D721Med (cell line): ENCODE data around the gene EML1.

Experiments
- DNase-seq: peaks from one replicate; pipeline ENCODE4 v3.0.0; 2011; ENCODE audit warnings: low spot score; ENCODE audit not compliant: insufficient read length
- FAIRE-seq: peaks from 2 replicates; lab custom pipeline; 2011; peaks lifted over from hg19 to GRCh38; lab: Jason Lieb, UNC
- TF ChIP-seq, protein P1 (sequence below): IDR thresholded peaks from 2 replicates; pipeline ENCODE4 v1.5.1; 2012; ENCODE audit warnings: mild to moderate bottlenecking, control low read depth; ENCODE audit not compliant: insufficient read depth; ENCODE audit errors: missing control alignments

EML1 gene

GRCh38 chr14:99768381-99768780 is 24.8 kb upstream of the EML1 start:
- no peak for FAIRE-seq
- DNase-seq, result no peak
- TF ChIP-seq, protein P1, sequence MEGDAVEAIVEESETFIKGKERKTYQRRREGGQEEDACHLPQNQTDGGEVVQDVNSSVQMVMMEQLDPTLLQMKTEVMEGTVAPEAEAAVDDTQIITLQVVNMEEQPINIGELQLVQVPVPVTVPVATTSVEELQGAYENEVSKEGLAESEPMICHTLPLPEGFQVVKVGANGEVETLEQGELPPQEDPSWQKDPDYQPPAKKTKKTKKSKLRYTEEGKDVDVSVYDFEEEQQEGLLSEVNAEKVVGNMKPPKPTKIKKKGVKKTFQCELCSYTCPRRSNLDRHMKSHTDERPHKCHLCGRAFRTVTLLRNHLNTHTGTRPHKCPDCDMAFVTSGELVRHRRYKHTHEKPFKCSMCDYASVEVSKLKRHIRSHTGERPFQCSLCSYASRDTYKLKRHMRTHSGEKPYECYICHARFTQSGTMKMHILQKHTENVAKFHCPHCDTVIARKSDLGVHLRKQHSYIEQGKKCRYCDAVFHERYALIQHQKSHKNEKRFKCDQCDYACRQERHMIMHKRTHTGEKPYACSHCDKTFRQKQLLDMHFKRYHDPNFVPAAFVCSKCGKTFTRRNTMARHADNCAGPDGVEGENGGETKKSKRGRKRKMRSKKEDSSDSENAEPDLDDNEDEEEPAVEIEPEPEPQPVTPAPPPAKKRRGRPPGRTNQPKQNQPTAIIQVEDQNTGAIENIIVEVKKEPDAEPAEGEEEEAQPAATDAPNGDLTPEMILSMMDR, result no peak

DNA sequence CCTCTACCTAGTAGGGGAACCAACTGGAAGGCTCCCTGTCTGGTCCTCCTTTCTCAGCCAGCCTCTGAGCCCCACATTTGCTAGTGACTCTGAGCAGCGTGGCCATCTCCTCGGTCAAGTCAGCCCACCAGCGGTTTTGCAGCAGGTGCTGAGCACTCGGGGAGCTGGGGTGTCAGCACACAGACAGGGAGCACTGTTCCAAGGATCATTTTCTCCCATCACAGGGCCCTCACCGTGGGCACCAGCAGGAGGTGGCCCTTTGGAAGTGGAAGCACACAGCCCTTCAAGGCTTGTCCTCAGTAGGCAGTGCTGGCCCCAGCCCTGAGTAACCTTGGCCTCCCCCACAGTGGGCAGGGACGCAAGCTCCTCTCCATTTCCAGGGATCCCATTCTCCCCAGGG is 24.1 kb upstream of the EML1 start:
- TF ChIP-seq, protein P1, result no peak
- DNase-seq (no peak), FAIRE-seq (no peak)

- TF ChIP-seq, protein P1, result no peak
- no peak for DNase-seq
- FAIRE-seq, result no peak
Measured at GRCh38 chr14:99769799-99770198, 23.4 kb upstream of the EML1 start.

DNA sequence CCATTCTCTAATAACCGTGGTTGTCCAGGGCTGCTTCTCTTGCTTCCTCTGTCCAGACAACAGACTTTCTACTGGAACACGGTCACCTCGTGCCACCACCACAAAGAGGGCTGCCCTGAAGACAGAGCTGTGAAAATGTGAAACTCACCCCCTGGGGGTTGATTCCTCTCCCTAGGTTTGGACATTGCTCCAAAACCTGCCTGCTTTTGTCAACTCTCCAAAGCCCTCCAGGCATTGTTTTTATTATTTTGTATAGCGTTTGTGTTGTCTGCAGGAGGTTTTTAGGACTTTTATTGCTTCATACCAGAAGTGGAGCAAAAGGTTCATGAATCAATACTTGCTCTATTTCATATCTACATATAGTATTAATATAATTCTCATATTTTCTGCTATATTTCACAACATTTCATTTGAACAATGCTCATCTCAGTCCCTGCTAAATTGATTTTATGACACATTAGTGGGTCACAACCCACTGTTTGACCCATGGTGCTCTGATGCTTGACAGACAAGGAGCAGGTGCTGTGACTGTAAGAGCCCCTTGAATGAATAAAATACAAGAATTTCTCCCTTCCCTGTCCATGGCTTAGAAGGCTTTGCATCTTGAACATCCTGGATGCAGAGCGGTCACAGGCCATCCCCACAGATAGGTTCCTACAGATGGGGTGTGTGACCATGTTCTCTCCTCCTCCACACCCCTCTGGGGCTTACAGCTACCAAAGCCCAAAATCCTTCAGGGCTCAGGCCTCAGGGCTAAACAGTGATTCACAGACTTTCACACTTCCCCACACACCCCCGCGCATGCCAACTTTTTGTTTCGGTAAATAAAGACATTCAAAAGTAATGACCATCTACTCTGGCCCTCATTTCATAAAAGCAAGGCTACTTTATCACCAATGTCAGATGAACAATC is 20.6 kb upstream of the EML1 start:
- DNase-seq (no peak), FAIRE-seq (no peak)
- TF ChIP-seq, protein P1, result no peak

GRCh38 chr14:99773521-99774497 is 19.4 kb upstream of the EML1 start:
- no peak for FAIRE-seq
- DNase-seq, result no peak
- TF ChIP-seq, protein P1, result no peak

- TF ChIP-seq, protein P1, result no peak
- no peak for DNase-seq
- FAIRE-seq, result no peak
Measured at GRCh38 chr14:99774556-99775307, 18.5 kb upstream of the EML1 start.
